HFF-Myc (cell line): ENCODE measurements around the gene BBS1.

Experiments used
- DNase-seq: peaks from one replicate; pipeline ENCODE4 v3.0.0-alpha.2; 2011; ENCODE audit warnings: low read depth; ENCODE audit errors: extremely low read depth
- H3K4me3 ChIP-seq: replicated peaks from 2 replicates; pipeline ENCODE4 v1.5.1; 2011; ENCODE audit warnings: low read depth, mild to moderate bottlenecking, control low read depth, low read length
- TF ChIP-seq, protein P1 (sequence below): IDR thresholded peaks from 2 replicates; pipeline ENCODE4 v1.5.1; 2012; ENCODE audit warnings: mild to moderate bottlenecking, low read depth, low read length, control low read depth; ENCODE audit errors: missing control alignments

The BBS1 gene

GRCh38 chr11:66556086-66556485 lies 45.7 kb downstream of the BBS1 start:
- DNase-seq = no peak
- no peak overlapping the region for H3K4me3 ChIP-seq
- TF ChIP-seq, protein P1, sequence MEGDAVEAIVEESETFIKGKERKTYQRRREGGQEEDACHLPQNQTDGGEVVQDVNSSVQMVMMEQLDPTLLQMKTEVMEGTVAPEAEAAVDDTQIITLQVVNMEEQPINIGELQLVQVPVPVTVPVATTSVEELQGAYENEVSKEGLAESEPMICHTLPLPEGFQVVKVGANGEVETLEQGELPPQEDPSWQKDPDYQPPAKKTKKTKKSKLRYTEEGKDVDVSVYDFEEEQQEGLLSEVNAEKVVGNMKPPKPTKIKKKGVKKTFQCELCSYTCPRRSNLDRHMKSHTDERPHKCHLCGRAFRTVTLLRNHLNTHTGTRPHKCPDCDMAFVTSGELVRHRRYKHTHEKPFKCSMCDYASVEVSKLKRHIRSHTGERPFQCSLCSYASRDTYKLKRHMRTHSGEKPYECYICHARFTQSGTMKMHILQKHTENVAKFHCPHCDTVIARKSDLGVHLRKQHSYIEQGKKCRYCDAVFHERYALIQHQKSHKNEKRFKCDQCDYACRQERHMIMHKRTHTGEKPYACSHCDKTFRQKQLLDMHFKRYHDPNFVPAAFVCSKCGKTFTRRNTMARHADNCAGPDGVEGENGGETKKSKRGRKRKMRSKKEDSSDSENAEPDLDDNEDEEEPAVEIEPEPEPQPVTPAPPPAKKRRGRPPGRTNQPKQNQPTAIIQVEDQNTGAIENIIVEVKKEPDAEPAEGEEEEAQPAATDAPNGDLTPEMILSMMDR = no peak

- TF ChIP-seq, protein P1 = no peak
- DNase-seq = no peak
- H3K4me3 ChIP-seq = no peak overlapping the region
These were observed 47.4 kb downstream of the BBS1 start for GRCh38 chr11:66557733-66558326.

GRCh38 chr11:66559142-66559865 lies 48.9 kb downstream of the BBS1 start:
- TF ChIP-seq, protein P1 = no peak
- H3K4me3 ChIP-seq = no peak overlapping the region
- DNase-seq = no peak

GRCh38 chr11:66559866-66560676 lies 49.6 kb downstream of the BBS1 start:
- DNase-seq = no peak
- no peak overlapping the region for H3K4me3 ChIP-seq
- TF ChIP-seq, protein P1 = no peak

DNA sequence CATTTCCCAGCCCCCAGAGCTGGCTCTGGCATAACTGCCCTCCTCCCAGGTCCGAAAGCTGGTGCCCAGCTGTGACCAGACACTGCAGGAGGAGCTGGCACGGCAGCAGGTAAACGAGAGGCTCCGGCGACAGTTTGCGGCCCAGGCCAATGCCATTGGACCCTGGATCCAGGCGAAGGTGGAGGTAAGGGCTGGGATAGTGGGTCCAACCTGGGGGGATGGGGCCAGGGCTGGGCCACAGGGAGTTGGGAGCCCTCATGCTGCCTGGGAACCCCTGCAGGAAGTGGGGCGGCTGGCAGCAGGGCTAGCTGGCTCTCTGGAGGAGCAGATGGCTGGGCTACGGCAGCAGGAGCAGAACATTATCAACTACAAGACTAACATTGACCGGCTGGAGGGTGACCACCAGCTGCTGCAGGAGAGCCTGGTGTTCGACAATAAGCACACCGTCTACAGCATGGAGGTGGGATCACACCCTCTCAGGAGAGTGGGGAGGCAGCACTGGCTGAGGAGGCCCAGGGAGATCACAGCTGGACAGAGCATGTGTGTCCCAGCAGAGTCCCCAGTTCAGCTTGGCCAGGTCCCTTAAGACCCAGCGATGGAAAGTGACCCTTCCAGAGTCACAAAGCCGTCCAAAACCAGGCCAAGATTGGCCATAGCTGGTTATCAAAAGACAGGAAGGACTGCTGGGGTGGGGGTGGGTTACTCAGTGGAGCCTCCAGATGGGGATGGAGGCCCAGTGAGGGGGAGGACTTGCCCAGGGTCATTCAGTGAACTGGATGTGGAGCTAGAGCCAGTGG lies 50.9 kb downstream of the BBS1 start:
- no peak for DNase-seq
- no peak overlapping the region for H3K4me3 ChIP-seq
- TF ChIP-seq, protein P1 = no peak

DNA sequence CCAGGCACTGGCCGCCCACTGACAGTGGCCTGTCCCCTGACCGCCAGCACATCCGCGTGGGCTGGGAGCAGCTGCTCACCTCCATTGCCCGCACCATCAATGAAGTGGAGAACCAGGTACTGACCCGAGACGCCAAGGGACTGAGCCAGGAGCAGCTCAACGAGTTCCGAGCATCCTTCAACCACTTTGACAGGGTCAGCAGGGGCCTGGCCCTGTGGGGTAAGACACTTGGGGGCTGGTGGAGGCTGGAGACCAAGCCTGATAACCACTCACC lies 51.5 kb downstream of the BBS1 start:
- TF ChIP-seq, protein P1 = no peak
- DNase-seq = no peak
- H3K4me3 ChIP-seq = no peak overlapping the region
